Tibial nerve (tissue), 4 donors: ENCODE results near the gene TRMT2A. TPM values are rescaled to one million over a fixed set of nuclear protein-coding genes. Genes with fewer than 3 reads are reported as not detected.

Experiments used
- DNase-seq, 2 donors: peaks; one replicate each; pipeline ENCODE4 v3.0.0-alpha.2; 2019; ENCODE audit warnings: low spot score in 2 of 2
- H3K27ac ChIP-seq, 4 donors: fragments of 200-600 bp; sonication (generic) in 3 of 4; one replicate each; pipeline ENCODE4 v1.5.1; 2017 to 2019; ENCODE audit warnings: mild to moderate bottlenecking in 1 of 4
- H3K27me3 ChIP-seq, 2 donors: fragments of 200-600 bp; sonication (generic) in 1 of 2; one replicate each; pipeline versions ENCODE4 v1.5.1 to v1.6.0; 2017 to 2019
- H3K36me3 ChIP-seq, 3 donors: fragments of 200-600 bp; sonication (generic); one replicate each; pipeline ENCODE4 v1.5.1; 2018 to 2019
- H3K4me1 ChIP-seq, 4 donors: fragments of 200-600 bp; sonication (generic) in 3 of 4; one replicate each; pipeline ENCODE4 v1.5.1; 2017 to 2019
- H3K4me3 ChIP-seq, 4 donors: fragments of 200-600 bp; sonication (generic) in 3 of 4; one replicate each; pipeline ENCODE4 v1.5.1; 2017 to 2019; ENCODE audit warnings: mild to moderate bottlenecking in 1 of 4, moderate library complexity in 1 of 4
- H3K9me3 ChIP-seq, 4 donors: fragments of 200-600 bp; sonication (generic) in 3 of 4; one replicate each; pipeline ENCODE4 v1.5.1; 2017 to 2019
- EP300 ChIP-seq, 2 donors: sonication (generic); formaldehyde crosslinking; IDR thresholded peaks; one replicate each; pipeline ENCODE4 v1.6.1; 2017; ENCODE audit warnings: antibody characterized with exemption in 2 of 2, mild to moderate bottlenecking in 1 of 2
- POLR2A ChIP-seq, 2 donors: fragments of 450-650 bp; IDR thresholded peaks; one replicate each; pipeline ENCODE4 v1.6.1; 2017; ENCODE audit warnings: antibody characterized with exemption in 2 of 2, mild to moderate bottlenecking in 2 of 2, moderate library complexity in 2 of 2
- WGBS, 2 donors: methylation state at CpG; one replicate each; pipeline ENCODE4 v1.1.5; 2018; 5-methylcytosine and 5-hydroxymethylcytosine counted together
- total RNA-seq, 4 donors: library from RNA; depleted of rRNA; stranded (reverse); fragments of >200 nt; gene quantifications; one replicate each; pipeline ENCODE4 v1.1.0, GENCODE V29; 2016
- TF ChIP-seq, protein P1 (sequence below), 5 experiments: fragments of 200-600 bp in 3 of 5; fragments of 450-650 bp in 2 of 5; sonication (generic) in 3 of 5; IDR thresholded peaks; one replicate each; pipeline ENCODE4 v1.5.1; 2016 to 2019; ENCODE audit warnings: antibody characterized with exemption in 5 of 5, mild to moderate bottlenecking in 3 of 5, moderate library complexity in 2 of 5

The TRMT2A gene
- total RNA-seq, 4 donors from 2014 or later, result 39.0 to 139 (median 55.9) TPM

DNA sequence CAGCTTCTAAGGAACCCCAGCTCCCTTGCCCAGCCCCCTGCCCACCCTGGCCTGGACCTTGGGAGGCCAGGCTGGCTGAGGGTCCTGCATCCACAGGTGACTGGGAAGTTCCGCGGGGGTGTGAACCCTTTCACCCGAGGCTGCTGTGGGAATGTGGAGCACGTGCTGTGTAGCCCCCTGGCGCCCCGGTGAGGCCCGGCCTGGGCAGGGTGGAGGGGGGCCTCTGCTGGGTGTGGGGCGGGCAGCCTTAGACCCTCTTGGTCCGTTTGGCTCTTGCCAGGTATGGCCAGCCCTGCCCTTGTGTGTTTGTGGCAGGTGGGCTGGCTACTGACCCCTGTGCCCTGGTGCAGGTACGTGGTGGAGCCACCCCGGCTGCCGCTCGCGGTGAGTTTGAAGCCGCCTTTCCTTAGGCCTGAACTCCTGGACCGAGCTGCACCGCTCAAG is 23.5 kb upstream of the TRMT2A start:
- H3K27ac ChIP-seq, result peak overlapping the region; percentile 31 to 94 (median 60)
- 83 to 90% methylated on average over 9 to 10 of the region's 17 CpGs for WGBS, 2 donors
- no peak for DNase-seq
- H3K36me3 ChIP-seq, result peaks cover 0 to 68% (median 0%) of the 10 kb centered on the region in 3 donors
- no peak for TF ChIP-seq EP300 (IDR thresholded peaks at IDR 0.05)
- TF ChIP-seq POLR2A (IDR thresholded peaks at IDR 0.05), result no peak
- TF ChIP-seq, protein P1, sequence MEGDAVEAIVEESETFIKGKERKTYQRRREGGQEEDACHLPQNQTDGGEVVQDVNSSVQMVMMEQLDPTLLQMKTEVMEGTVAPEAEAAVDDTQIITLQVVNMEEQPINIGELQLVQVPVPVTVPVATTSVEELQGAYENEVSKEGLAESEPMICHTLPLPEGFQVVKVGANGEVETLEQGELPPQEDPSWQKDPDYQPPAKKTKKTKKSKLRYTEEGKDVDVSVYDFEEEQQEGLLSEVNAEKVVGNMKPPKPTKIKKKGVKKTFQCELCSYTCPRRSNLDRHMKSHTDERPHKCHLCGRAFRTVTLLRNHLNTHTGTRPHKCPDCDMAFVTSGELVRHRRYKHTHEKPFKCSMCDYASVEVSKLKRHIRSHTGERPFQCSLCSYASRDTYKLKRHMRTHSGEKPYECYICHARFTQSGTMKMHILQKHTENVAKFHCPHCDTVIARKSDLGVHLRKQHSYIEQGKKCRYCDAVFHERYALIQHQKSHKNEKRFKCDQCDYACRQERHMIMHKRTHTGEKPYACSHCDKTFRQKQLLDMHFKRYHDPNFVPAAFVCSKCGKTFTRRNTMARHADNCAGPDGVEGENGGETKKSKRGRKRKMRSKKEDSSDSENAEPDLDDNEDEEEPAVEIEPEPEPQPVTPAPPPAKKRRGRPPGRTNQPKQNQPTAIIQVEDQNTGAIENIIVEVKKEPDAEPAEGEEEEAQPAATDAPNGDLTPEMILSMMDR (IDR thresholded peaks at IDR 0.05), result no peak
- H3K4me3 ChIP-seq, result no peak overlapping the region
- H3K9me3 ChIP-seq, result no peaks in the 10 kb centered on the region
- H3K4me1 ChIP-seq, result peaks cover 0 to 50% (median 27%) of the 10 kb centered on the region in 4 donors
- no peaks in the 10 kb centered on the region for H3K27me3 ChIP-seq

DNA sequence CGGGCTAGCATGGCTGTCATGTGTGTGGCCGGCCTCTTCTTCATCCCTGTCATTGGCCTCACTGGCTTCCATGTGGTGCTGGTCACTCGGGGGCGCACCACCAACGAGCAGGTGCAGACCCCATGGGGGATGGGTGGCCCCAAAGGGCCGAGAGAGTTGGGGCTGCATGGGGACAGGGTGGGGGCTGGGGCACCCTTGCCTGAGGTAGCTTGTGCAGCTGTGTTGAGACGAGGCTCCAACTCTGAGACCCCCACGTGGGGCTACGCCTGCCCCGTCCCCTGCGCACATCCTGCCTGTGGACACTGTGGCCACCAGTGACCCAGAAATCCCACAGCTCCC is 23.1 kb upstream of the TRMT2A start:
- H3K4me1 ChIP-seq, result peaks cover 0 to 54% (median 32%) of the 10 kb centered on the region in 4 donors
- peak overlapping the region; percentile 31 to 94 (median 60) for H3K27ac ChIP-seq
- peaks cover 0 to 63% (median 0%) of the 10 kb centered on the region in 3 donors for H3K36me3 ChIP-seq
- TF ChIP-seq, protein P1 (IDR thresholded peaks at IDR 0.05), result no peak
- TF ChIP-seq EP300 (IDR thresholded peaks at IDR 0.05) (no peak), POLR2A (IDR thresholded peaks at IDR 0.05) (no peak)
- no peak for DNase-seq
- no peaks in the 10 kb centered on the region for H3K9me3 ChIP-seq
- H3K4me3 ChIP-seq, result no peak overlapping the region
- whole genome bisulfite sequencing, 2 donors, result 86% methylated on average over 11 of the region's 11 CpGs; no CpG with 5 or more reads in 1 of the 2 donors
- H3K27me3 ChIP-seq, result no peaks in the 10 kb centered on the region

DNA sequence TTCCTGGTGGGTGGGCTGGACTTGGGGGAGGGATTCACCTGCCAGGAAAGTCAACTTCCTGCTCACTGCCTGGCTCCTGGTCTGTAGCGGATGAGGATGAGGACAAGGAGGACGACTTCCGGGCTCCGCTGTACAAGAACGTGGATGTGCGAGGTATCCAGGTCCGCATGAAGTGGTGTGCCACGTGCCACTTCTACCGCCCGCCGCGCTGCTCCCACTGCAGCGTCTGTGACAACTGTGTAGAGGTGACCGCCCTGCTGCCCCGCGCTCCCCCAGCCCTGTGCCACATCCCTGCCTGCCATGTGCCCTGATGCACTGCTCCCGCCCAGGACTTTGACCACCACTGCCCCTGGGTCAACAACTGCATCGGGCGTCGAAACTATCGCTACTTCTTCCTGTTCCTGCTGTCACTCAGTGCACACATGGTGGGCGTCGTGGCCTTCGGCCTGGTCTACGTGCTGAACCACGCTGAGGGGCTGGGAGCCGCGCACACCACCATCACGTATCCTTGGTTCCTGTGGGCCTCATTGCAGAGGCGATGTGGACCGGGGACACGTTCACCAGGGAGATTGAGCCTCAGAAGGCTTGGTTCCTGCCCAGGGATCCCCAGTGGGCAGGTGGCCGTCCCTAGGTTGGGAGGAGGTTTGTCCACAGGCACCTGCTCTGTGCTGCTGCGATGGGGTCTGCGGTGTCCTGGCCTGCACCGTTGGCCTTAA is 22.5 kb upstream of the TRMT2A start:
- Histone ChIP-seq H3K27ac (peak overlapping the region; percentile 23 to 94 (median 60)), H3K4me3 (no peak overlapping the region), H3K4me1 (peaks cover 0 to 59% (median 37%) of the 10 kb centered on the region in 4 donors), H3K9me3 (no peaks in the 10 kb centered on the region), H3K36me3 (peaks cover 0 to 58% (median 0%) of the 10 kb centered on the region in 3 donors), H3K27me3 (no peaks in the 10 kb centered on the region)
- no peak for DNase-seq
- TF ChIP-seq EP300 (IDR thresholded peaks at IDR 0.05), result no peak
- TF ChIP-seq POLR2A (IDR thresholded peaks at IDR 0.05), result no peak
- TF ChIP-seq, protein P1 (IDR thresholded peaks at IDR 0.05), result no peak
- 92 to 94% methylated on average over 30 to 35 of the region's 36 CpGs for WGBS, 2 donors

DNA sequence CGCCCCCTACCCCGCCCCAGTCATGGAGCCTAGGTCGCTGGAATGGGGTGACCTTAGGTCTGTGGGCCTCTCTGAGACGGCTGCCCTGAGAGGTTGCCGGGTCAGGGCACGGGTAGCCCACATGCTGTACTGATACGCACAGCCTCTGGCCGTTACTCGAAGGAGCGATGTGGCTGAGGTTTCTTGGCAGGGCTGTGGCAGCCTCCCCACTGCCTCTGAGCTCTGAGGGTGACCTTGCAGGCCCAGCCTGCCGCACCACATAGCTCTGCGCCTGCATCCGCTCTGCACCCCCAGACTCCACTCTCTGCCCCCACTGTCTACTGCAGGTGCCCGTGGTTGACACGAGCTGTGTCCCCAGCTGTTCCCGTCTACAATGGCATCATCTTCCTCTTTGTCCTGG is 21.8 kb upstream of the TRMT2A start:
- WGBS, 2 donors, result 83 to 88% methylated on average over 7 to 16 of the region's 16 CpGs
- Histone ChIP-seq H3K27me3 (no peaks in the 10 kb centered on the region), H3K4me1 (peaks cover 0 to 66% (median 44%) of the 10 kb centered on the region in 4 donors), H3K36me3 (peaks cover 0 to 51% (median 0%) of the 10 kb centered on the region in 3 donors), H3K27ac (peak overlapping the region; percentile 5 to 94 (median 54)), H3K9me3 (no peaks in the 10 kb centered on the region), H3K4me3 (no peak overlapping the region)
- peak in 1 of 2 donors; percentile 11 for TF ChIP-seq EP300 (IDR thresholded peaks at IDR 0.05)
- TF ChIP-seq, protein P1 (IDR thresholded peaks at IDR 0.05), result no peak
- no peak for DNase-seq

DNA sequence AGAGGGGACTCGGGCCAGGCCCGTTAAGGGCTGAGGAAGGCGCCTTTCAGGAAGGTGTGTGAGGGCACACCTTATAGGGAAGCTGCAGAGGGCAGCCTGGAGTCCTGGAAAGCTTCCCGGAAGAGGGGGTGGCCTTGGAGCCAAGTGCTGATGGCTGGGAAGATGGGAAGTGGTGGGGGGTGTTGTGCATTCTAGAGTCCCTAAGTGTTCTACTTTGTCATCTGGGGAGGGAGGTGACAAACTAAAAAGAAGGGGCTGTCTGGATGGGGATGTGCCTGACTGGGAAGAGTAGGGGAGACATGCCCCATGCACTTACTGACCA is 21.4 kb upstream of the TRMT2A start:
- Histone ChIP-seq H3K9me3 (no peaks in the 10 kb centered on the region), H3K4me3 (no peak overlapping the region), H3K27ac (peak overlapping the region; percentile 14 to 94 (median 54)), H3K4me1 (peaks cover 0 to 71% (median 46%) of the 10 kb centered on the region in 4 donors), H3K36me3 (peaks cover 0 to 46% (median 0%) of the 10 kb centered on the region in 3 donors), H3K27me3 (no peaks in the 10 kb centered on the region)
- TF ChIP-seq, protein P1 (IDR thresholded peaks at IDR 0.05), result no peak
- no peak for TF ChIP-seq EP300 (IDR thresholded peaks at IDR 0.05)
- TF ChIP-seq POLR2A (IDR thresholded peaks at IDR 0.05), result no peak
- WGBS, 2 donors, result 41 to 50% methylated on average over 4 of the region's 4 CpGs
- no peak for DNase-seq
